Progenitor cell of endocrine pancreas (in vitro differentiated cells): ENCODE results near the gene EML5. TPM values are rescaled to one million over a fixed set of nuclear protein-coding genes. Genes with fewer than 3 reads are reported as not detected.

Experiments used
- DNase-seq: peaks from one replicate; pipeline ENCODE4 v3.0.0; 2021; ENCODE audit warnings: low spot score; ENCODE audit not compliant: unreplicated experiment
- H3K27ac Mint-ChIP-seq: 2 replicates; pipeline ENCODE4 v1.8.0; 2021; ENCODE audit warnings: mild to moderate bottlenecking, moderate library complexity, mixed read lengths
- H3K27me3 Mint-ChIP-seq: 2 replicates; pipeline ENCODE4 v1.8.0; 2021; ENCODE audit warnings: mixed read lengths
- H3K36me3 Mint-ChIP-seq: 2 replicates; pipeline ENCODE4 v1.8.0; 2022; ENCODE audit warnings: mixed read lengths; ENCODE audit not compliant: insufficient read depth
- H3K4me1 Mint-ChIP-seq: 2 replicates; pipeline ENCODE4 v1.8.0; 2021; ENCODE audit warnings: low read depth, mixed read lengths
- H3K4me3 Mint-ChIP-seq: 2 replicates; pipeline ENCODE4 v1.8.0; 2021; ENCODE audit warnings: low read depth, mild to moderate bottlenecking, moderate library complexity, mixed read lengths
- H3K9me3 Mint-ChIP-seq: 2 replicates; pipeline ENCODE4 v1.8.0; 2021; ENCODE audit warnings: low read depth, mixed read lengths
- CTCF ChIP-seq: fragments of 200-600 bp; sonication (generic); IDR thresholded peaks from one replicate; pipeline ENCODE4 v1.5.0; 2021; ENCODE audit warnings: antibody characterized with exemption, mild to moderate bottlenecking; ENCODE audit not compliant: unreplicated experiment
- total RNA-seq: library from RNA; stranded (reverse); gene quantifications from 2 replicates; pipeline ENCODE4 v1.2.1, GENCODE V29; 2021

The EML5 gene
- total RNA-seq, 1 donor from 2014 or later = 6.0 TPM

GRCh38 chr14:88613552-88614010, 179.2 kb downstream of the EML5 start:
- H3K27me3 Mint-ChIP-seq = no peaks in the 10 kb centered on the region
- peaks cover 26% of the 10 kb centered on the region for H3K4me1 Mint-ChIP-seq
- H3K36me3 Mint-ChIP-seq = peaks cover 36% of the 10 kb centered on the region
- DNase-seq = no peak
- H3K27ac Mint-ChIP-seq = peak overlapping the region; percentile 65
- H3K4me3 Mint-ChIP-seq = no peak overlapping the region
- TF ChIP-seq CTCF = no peak
- H3K9me3 Mint-ChIP-seq = no peaks in the 10 kb centered on the region

- no peaks in the 10 kb centered on the region for H3K9me3 Mint-ChIP-seq
- H3K27me3 Mint-ChIP-seq = no peaks in the 10 kb centered on the region
- no peak overlapping the region for H3K4me3 Mint-ChIP-seq
- DNase-seq = no peak
- peaks cover 21% of the 10 kb centered on the region for H3K4me1 Mint-ChIP-seq
- H3K27ac Mint-ChIP-seq = no peak overlapping the region
- no peak for TF ChIP-seq CTCF
- H3K36me3 Mint-ChIP-seq = peaks cover 41% of the 10 kb centered on the region
Observed at GRCh38 chr14:88612981-88613380, 179.8 kb downstream of the EML5 start.

GRCh38 chr14:88611878-88612277, 180.9 kb downstream of the EML5 start:
- TF ChIP-seq CTCF = no peak
- H3K27ac Mint-ChIP-seq = peak overlapping the region; percentile 10
- no peak for DNase-seq
- H3K4me3 Mint-ChIP-seq = no peak overlapping the region
- H3K4me1 Mint-ChIP-seq = peaks cover 21% of the 10 kb centered on the region
- peaks cover 48% of the 10 kb centered on the region for H3K36me3 Mint-ChIP-seq
- H3K27me3 Mint-ChIP-seq = no peaks in the 10 kb centered on the region
- H3K9me3 Mint-ChIP-seq = no peaks in the 10 kb centered on the region

GRCh38 chr14:88607829-88608228, 184.9 kb downstream of the EML5 start:
- H3K27me3 Mint-ChIP-seq = no peaks in the 10 kb centered on the region
- TF ChIP-seq CTCF = no peak
- DNase-seq = no peak
- no peak overlapping the region for H3K4me3 Mint-ChIP-seq
- no peaks in the 10 kb centered on the region for H3K9me3 Mint-ChIP-seq
- peaks cover 6% of the 10 kb centered on the region for H3K4me1 Mint-ChIP-seq
- no peak overlapping the region for H3K27ac Mint-ChIP-seq
- peaks cover 50% of the 10 kb centered on the region for H3K36me3 Mint-ChIP-seq

GRCh38 chr14:88605594-88605993, 187.2 kb downstream of the EML5 start:
- no peak for DNase-seq
- Mint-ChIP-seq H3K27me3 (no peaks in the 10 kb centered on the region), H3K9me3 (no peaks in the 10 kb centered on the region), H3K4me3 (no peak overlapping the region), H3K27ac (no peak overlapping the region), H3K36me3 (peaks cover 48% of the 10 kb centered on the region), H3K4me1 (no peaks in the 10 kb centered on the region)
- no peak for TF ChIP-seq CTCF
